HG02943 (cell line): ENCODE data around the gene ECEL1.
"Not testable (repeated sequence)": the region's sequence is repeated elsewhere in the genome, so short reads cannot be mapped to it uniquely, and the experiment has no call there.

Experiments used
- ATAC-seq: cut with Tn5 transposase; IDR thresholded peaks from one replicate; pipeline ENCODE4 v1.9.1; 2021; ENCODE audit warnings: mild to moderate bottlenecking, low read depth, moderate library complexity; ENCODE audit not compliant: unreplicated experiment

Gene ECEL1, protein sequence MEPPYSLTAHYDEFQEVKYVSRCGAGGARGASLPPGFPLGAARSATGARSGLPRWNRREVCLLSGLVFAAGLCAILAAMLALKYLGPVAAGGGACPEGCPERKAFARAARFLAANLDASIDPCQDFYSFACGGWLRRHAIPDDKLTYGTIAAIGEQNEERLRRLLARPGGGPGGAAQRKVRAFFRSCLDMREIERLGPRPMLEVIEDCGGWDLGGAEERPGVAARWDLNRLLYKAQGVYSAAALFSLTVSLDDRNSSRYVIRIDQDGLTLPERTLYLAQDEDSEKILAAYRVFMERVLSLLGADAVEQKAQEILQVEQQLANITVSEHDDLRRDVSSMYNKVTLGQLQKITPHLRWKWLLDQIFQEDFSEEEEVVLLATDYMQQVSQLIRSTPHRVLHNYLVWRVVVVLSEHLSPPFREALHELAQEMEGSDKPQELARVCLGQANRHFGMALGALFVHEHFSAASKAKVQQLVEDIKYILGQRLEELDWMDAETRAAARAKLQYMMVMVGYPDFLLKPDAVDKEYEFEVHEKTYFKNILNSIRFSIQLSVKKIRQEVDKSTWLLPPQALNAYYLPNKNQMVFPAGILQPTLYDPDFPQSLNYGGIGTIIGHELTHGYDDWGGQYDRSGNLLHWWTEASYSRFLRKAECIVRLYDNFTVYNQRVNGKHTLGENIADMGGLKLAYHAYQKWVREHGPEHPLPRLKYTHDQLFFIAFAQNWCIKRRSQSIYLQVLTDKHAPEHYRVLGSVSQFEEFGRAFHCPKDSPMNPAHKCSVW

DNA sequence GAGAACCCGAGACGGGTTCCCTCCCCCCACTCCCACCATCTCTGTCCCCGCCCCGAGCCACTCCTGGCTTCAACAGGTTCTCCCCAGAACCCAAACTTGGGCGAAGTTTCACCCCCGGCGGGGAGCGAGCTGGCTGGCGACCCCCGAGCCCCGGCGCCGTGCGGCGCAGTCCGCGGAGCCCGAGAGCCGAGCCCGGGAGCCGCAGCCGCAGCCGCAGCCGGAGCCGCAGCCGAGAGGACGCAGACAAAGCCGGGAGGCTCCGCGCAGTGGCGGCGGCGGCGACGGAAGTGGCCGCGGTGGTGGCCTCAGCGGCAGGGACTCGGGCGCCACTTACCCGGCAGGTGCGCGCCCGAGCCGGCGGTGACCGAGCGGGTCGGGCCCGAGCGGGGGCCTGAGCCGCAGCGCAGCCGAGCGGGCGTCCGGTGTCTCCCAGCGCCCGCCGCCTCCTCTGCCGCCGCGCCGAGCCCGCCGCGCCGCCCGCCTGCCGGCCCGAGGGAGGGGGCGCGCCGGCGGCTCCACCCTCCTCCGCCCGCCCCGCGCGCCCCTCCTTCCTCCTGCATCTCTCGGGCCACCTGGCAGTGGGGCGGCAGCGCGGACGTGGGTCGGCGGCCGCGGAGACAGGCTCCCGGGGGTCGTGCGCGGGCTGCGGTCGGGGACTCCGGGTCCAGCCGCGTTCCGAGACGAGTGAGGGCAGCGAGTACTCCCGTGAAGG is at the start of gene ECEL1:
Gene ECEL1 (minus strand): TSS at position 450 of the 712 bp plus-strand sequence. CDS start 1,181 bp downstream, outside the sequence.
- ATAC-seq = no peak

DNA sequence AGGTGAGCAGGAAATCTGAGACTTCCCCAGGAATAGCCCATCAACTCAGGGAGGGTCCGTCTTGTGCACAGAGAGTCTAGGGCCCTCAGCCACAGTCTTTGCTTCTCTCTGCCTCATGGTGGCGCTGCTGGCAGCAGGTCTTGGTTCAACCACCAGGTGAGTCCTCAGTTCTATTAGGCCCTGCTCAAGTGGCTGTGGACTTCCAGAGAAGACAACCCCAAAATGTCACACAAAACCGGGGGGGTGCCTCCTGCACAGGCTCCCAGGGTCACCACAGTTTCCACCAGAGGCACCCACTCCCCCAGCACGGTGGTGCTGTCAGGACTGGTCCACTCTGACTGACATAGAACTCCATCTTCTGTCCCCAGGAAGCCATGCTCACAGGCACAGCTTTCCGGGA is 49.4 kb upstream of the ECEL1 start:
- ATAC-seq = no peak

DNA sequence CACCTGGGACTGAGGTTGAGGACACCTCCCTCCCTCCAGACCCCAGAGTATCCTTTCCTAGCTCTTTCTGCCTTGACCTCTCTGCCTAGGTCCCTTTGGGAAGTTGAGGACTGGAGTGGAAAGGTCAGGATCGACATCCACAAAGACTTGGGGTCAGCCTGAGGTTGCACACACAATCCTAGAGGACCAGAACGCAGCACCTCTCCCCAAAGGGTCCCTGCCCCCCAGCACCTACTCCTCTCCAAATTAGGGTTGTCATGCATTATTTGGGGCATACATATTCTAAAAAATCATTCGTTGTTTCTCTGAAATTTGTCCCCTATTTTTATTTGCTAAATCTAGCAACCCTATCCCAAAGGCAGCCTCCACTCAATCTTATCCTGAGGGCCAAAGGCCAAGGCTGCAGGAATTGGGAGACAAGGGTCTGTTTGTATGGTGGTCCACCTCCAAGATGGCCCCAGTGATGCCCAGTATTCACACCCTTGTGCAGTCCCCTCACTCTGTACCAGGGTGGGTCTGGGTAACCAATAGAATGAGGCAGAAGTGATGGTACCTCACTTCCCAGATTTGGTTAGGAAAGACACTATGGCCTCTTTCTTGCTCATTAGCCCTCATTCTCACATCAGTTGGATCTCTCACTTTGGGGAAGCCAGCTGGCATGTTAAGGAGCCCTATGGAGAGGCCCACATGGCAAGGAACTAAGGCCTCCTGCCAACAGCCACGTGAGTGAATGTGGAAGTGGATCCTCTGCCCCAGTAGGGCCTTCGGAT is 48.3 kb upstream of the ECEL1 start:
- ATAC-seq = no peak

DNA sequence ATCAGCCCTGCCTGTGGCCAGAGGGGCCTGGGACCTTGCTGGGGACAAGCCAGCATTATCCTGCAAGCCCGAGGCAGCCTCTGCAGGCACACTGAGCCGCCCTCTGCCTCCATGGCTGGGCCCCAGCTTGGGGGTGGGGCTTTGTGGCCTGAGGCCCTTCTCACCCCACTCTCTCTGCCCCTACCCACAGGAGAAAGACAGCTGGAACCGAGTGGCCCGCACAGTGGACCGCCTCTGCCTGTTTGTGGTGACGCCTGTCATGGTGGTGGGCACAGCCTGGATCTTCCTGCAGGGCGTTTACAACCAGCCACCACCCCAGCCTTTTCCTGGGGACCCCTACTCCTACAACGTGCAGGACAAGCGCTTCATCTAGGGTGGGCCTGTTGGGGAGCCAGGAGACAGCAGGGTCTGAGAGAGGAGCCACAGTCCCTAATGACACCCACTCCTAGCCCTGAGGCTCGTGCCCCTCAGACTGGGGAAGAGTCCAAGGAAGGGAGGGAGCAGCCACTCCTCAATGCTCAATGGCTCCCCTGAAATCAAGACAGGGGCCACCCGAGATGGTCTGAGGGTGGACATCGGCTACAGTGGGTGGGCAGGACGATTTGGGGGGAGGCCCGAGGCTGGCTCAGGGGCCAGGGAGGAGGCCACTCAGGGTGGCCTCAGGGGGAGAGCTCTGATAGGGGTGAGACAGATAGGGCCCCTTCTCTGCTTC is 47.5 kb upstream of the ECEL1 start:
- ATAC-seq = no peak

DNA sequence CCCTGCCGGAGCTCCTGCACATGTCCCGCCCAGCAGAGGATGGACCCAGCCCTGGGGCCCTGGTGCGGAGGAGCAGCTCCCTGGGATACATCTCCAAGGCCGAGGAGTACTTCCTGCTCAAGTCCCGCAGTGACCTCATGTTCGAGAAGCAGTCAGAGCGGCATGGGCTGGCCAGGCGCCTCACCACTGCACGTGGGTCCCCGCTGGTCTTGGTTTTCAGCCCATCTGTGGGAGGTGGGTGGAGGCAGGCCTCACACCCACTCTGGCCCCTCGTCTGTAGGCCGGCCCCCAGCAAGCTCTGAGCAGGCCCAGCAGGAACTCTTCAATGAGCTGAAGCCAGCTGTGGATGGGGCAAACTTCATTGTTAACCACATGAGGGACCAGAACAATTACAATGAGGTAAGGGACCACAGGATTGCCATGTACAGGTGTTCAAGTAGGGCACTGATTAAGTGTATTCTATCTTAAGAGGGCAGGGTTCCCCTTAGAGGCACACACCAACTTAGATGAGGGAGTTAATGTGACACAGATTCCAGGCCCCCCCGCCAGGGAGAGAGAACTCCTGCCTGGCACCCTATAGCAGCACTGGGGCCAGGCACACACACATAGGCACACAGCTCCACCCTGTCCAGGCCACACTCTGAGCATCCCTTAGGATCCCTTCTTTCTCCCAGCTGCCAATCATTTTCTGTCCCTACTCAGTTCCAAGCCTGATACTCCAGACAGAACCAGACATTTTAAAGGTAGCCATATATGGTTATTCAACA is 46.5 kb upstream of the ECEL1 start:
- no peak for ATAC-seq

DNA sequence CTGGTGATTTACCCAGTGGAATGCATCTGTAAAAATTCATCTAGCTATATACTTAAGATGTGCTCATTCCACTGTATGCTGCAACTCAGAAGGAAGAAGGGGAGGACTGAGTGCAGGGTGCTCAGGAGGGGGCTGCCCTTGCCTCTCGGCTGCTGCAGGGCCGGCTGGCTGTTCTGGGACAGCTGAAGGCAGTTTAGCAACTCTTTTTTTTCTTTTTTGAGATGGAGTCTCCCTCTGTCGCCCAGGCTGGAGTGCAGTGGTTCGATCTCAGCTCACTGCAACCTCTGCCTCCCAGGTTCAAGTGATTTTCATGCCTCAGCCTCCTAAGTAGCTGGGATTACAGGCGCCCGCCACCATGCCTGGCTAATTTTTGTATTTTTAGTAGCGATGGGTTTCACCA is 45.2 kb upstream of the ECEL1 start:
- not testable (repeated sequence) for ATAC-seq

DNA sequence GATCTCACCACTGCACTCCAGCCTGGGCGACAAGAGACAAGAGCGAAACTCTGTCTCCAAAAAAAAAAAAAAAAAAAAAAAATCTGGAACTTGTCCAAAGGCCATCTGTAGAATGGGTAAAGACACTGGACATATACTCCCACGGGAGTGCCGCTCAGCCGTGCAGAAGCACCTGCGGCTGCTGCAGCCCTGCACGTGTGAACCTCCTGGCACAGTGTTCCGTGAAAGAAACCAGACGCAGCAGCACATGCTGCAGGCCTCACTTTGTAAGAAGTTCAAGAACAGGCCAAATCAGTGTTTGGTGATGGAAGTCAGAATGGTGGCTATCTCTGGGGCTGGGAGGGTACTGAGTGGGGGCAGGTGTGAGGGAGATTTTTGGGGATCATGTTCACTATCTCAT is 44.8 kb upstream of the ECEL1 start:
- ATAC-seq = no peak

DNA sequence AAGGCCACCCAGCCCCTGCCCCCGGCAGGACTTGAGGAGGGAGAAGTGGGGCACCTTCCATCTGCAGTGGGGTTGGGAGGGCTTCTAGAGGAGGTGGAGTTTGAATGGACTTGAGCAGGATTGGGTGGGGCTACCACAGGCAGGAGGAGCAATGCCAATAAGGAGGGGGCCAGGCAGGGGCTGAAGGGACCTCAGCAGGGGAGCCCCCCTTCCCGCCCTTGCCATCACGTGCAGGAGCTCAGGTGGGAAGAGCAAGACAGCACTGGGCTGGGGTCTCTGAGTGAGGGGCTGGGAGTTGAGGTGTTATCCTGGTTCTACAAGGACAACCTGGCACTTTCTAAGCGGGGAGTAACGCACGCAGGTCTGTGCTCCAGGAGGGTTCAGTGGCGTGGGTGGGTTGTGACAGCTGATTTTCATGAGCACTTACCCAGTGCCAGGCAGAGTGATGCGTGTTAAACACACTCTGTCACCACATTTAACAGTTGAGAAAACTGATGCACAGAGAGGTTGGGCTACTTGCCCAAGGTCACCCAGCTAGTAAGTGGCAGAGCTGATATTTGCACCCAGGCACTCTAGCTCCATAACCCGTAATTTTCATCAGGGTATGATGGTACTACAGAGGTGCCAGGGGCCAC is 43.1 kb upstream of the ECEL1 start:
- no peak for ATAC-seq

DNA sequence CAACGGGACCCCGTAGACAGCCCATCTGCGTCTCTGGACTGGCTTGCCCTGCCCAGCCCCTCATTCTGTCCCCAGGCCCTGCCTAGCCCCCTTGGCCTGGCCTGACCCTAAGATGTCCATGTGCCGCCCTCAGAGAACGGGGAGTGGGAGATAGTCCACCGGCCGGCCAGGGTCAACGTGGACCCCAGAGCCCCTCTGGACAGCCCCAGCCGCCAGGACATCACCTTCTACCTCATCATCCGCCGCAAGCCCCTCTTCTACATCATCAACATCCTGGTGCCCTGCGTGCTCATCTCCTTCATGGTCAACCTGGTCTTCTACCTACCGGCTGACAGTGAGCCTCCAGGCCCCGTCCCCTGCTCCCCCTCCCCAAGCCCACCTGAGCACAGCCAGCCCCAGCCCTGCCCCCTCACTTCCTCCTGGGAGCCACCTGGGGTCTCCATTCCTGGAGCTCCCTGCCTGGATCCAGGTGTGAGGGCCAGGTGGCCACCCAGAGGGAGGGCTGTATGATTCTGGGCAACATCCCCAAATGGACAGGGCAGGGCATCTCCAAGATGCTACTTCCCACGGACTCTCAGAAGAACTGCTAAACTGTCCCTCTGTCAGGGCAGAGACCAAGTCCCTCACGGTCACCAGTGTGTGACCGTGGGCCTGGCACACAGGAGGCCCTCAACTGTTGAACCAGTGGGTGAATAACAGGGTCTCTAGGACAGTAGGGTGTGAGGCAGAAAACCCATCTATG is 42.3 kb upstream of the ECEL1 start:
- ATAC-seq = no peak

DNA sequence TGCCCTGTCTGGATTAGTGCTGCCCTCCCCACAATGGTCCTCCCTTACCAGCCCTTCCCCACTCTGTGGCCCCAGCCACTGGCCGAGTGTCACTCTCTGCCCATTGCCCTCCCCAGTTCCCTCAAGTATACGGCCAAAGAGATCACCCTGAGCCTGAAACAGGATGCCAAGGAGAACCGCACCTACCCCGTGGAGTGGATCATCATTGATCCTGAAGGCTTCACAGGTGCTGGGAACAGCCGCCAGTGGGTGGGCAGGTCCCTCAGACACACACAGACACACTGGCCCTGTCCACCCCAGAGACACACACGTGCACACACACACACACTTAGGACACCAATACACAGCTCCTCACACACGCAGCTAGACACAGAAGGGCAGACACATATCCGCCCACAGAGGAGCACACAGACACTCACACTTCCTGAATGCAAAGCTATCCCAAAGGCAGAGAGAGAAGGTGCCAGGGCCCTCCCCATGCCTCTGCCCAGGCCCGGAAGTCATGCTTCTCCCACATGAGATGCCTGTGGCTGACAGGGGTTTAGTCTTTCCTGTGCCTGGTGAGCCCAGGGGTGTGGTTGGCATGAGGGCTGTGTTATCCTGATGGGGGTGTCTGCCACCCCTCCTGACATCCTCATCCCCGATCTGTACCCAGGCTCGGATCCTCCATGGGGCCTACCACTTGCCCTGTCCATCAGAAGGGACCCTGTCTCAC is 41.3 kb upstream of the ECEL1 start:
- no peak for ATAC-seq

DNA sequence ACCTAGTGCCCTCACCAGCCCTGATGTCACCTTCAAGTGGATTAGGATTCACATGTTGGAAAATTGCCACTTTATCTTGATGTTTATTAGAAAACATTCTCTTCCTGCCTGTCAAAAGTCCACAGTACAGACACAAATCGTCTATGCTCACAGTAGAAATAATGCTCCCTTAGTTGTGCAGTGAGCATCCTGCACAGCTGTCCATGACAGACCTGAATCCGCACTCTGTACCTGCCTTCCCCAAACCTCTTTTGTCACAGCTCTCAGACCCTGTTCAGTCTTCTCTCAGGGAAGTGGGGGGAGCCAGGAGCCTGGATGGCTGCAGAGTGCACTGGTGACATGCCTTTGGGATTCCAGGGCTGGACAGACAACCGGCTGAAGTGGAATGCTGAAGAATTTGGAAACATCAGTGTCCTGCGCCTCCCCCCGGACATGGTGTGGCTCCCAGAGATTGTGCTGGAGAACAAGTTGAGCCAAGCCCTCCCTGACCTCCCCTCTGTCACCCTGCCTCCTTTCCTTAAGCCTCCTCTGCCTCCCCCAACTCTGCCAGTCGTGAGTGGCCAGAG is 40.4 kb upstream of the ECEL1 start:
- no peak for ATAC-seq

DNA sequence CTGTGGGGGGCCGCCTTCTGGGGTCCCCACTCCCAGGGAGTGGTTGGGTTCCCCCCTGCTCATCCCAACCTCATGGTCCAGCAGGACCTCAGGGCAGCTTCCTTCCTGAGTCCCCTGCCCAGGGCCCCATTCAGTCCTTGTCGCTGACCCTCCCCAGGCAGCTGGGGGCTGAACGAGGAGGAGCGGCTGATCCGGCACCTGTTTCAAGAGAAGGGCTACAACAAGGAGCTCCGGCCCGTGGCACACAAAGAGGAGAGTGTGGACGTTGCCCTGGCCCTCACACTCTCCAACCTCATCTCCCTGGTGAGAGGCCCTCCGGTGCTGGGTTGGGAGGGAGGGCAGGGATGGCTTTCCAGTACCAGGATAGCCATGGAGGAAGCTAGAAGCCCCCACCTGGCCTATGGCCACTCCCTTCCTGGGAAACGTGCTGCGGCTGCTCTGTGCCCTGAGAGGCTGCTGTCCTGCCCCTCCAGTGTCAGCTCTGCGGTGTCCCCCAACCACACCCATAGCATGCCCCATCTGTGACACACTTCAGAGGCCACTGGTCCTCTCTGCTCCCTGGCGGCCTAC is 38.8 kb upstream of the ECEL1 start:
- no peak for ATAC-seq

DNA sequence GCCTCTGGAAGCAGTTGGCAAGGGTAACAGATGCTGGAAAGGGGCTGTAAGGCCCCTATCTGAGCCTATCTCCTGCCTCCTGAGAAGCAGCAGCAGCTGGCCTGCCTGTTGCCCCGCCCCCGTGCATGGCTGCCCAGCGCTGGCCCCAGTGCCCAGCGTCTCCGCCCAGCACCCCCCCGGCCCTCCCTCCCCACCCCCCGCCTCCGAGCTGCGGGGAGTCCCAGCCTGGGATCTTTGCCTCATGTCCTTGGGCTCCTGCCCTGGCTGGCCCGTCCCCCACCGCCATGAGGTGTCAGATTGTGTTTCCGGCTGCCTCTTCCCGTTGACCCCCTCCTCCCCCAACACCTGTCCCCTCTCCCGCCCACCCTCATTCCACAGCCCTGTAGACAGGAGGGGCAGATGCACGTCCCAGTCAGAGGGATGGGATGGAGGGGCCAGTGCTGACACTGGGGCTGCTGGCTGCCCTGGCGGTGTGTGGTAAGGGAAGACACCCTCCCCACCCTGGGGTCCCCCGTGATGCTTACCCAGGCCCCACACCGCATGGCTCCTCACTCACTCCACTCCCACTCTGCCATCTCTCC is 38.2 kb upstream of the ECEL1 start, which contains the start of gene CHRND:
Gene CHRND (plus strand): TSS at position 370 of the 581 bp plus-strand sequence. CDS start 56 bp downstream, at position 426.
- ATAC-seq = no peak

DNA sequence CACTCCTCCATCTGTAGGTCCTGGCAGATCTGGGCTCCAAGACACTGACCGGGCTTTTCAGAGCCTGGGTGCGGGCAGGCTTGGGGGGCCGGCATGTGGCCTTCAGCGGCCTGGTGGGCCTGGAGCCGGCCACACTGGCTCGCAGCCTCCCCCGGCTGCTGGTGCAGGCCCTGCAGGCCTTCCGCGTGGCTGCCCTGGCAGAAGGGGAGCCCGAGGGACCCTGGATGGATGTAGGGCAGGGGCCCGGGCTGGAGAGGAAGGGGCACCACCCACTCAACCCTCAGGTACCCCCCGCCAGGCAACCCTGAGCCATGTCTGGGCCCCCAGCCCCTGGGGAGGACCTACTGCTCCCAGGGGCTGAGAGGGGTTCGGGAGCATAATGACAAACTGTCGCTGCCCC is 37.6 kb upstream of the ECEL1 start:
- no peak for ATAC-seq

DNA sequence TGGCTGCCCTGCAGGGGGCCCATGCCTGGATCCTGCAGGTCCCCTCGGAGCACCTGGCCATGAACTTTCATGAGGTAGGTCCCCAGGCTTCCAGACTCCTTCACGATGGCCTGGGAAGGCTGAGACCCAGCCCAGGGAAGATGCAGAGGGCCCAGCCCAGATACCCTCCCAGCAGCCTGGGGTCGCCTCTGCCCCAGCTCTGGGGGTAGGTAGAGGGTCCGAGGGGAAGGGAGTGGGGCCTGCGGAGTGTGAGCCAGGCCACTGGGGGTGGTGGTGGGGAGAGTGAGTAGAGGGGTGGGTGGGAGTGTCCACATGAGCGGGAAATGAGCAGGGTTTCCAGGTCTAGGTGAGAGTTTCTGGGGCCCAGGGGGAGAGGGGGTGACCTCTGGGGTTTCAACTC is 37.1 kb upstream of the ECEL1 start:
- ATAC-seq = no peak
